ENCODE results near the gene PKN1. TPM values are rescaled to one million over a fixed set of nuclear protein-coding genes. Genes with fewer than 3 reads are reported as not detected.

Gene PKN1
- total and polyA plus RNA-seq, 10 of the 15 experiments (the other 5 are each of a cell fraction or from before 2014, with no cell fraction given) = 1.0 to 189 (median 52.7) TPM

DNA sequence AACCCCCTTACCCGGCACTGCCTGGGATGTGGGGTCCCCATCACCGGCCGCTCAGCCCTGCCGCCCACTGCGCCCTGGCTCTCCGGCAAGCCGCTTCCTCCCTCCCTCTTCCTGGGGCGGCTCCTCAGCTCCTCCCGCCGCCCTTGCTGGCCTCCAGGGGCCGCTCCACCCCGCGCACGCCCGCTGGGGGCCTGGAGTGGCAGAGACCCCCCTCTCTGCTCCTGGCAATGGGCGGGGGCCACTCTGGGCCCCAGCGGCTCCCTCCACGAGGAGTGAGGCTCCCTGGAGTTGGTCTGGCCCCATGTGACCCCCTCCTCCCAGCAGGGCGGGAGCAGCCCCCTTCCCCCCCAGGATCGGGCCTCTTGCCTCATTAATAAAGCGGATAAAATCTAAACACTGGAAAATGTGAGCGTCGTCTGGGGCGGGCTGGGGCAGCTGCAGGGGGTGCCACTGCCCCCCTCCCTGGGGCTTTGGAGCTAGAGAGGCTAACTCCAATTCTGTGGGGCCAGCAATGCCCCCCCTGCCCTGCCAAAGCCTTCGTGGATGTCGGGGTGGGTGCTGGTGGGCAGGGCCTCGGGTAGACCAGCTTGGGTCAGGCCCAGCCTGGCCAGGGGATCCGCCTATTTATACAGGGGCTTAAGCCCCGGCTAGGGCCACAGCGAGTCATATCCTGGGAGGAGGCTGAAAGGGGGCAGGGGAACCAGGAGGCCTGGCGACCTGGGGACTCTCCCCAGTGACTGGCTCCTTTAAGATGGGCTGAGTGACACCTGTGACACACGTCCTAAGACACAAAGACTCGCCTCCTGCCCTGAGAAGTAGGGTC is 42.4 kb downstream of the PKN1 start, which contains the start of gene PTGER1:
Gene PTGER1 (minus strand): TSS at position 104 of the 823 bp plus-strand sequence. CDS start 1,034 bp downstream, outside the sequence.
- peak; percentile 5; the same call in 1 of the 3 replicates for ATAC-seq
- ChIA-PET SMC1A (ENCODE audit: uncharacterized antibody, unreplicated experiment) (no interaction called here), RAD21 (ENCODE audit: unreplicated experiment) (no interaction called here), CTCF (interaction anchor here (0.9 to 1.0 kb wide), 2 partner anchors 12 to 114 kb away, joined by 3 to 4 read pairs; no protein-coding TSS in a partner anchor), POLR2A (no interaction called here)
- Histone ChIP-seq H3K79me2 (ENCODE audit: control insufficient read depth, insufficient read depth, low read length) (no peaks in the 10 kb centered on the region), H3K4me1 (ENCODE audit: control insufficient read depth, insufficient read depth, low read length) (no peaks in the 10 kb centered on the region; the same call in 1 of the 2 replicates), H3K9ac (ENCODE audit: control insufficient read depth, insufficient read depth, low read length) (no peak within 1 kb of the TSS), H3K4me2 (ENCODE audit: control insufficient read depth, insufficient read depth) (no peak within 1 kb of the TSS), H3K4me3 (no peak within 1 kb of the TSS), H3K27me3 (replicated peaks in 1 of 2; ENCODE audit: control insufficient read depth in 2 of 2, insufficient read depth in 2 of 2, low read length in 1 of 2) (peaks cover 5 to 6% of the 10 kb centered on the region in 2 experiments; a peak in 3 of 4 replicates), H3K36me3 (ENCODE audit: control insufficient read depth in 2 of 2, insufficient read depth in 2 of 2, low read length in 1 of 2) (peaks cover 0 to under 1% of the 10 kb centered on the region in 2 experiments; a peak in 2 of 4 replicates), H4K20me1 (ENCODE audit: control insufficient read depth, insufficient read depth) (no peaks in the 10 kb centered on the region; the same call in 1 of the 2 replicates), H2AFZ (ENCODE audit: control insufficient read depth, low read depth, low read length) (no peak within 1 kb of the TSS), H3K9me3 (replicated peaks; ENCODE audit: control insufficient read depth, insufficient read depth, low read length) (no peaks in the 10 kb centered on the region), H3K27ac (ENCODE audit: control insufficient read depth, insufficient read depth) (no peak within 1 kb of the TSS)
- DNase-seq (ENCODE audit: low read depth, low spot score) = no peak
- intact Hi-C loops (cut with micrococcal nuclease; ENCODE audit: unreplicated experiment) (loop anchor here (10.0 kb wide), 1 partner anchor 121 kb away; no protein-coding TSS in a partner anchor), in situ Hi-C loops (cut with MboI) (no loop called here)
- 9% methylated on average over 33 of the region's 33 CpGs for WGBS (ENCODE audit: insufficient coverage, insufficient replicate concordance, low lambda C conversion rate, missing lambda C conversion rate)
- no peak for FAIRE-seq
- peak; percentile 47; the same call in 1 of the 2 replicates for TF ChIP-seq PKNOX1 (IDR thresholded peaks at IDR 0.05)
- TF ChIP-seq MEF2B (IDR thresholded peaks at IDR 0.05; ENCODE audit: partially characterized antibody, poor library complexity, severe bottlenecking) = no peak
- no TSS peak for BruUV-seq (replicated peaks)

DNA sequence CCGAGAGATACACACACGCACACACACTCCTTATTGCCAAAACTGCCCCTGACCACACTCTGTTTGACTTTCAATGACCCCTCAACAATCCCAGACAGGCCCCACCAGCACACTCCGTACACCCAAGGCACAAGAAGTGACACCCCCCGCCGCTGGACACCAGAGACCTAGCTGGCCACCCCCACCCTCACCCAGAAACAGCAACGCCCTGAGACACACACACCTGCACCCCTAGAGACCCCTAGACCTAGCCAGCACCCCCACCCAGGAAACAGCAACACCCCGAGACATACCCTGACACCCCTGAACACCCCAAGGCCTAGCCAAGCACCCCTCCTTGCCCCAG is 43.2 kb downstream of the PKN1 start:
- no peak for ATAC-seq
- DNase-seq (ENCODE audit: low read depth, low spot score) = no peak
- BruUV-seq (replicated peaks) = no TSS peak
- SMC1A ChIA-PET (ENCODE audit: uncharacterized antibody, unreplicated experiment) = no interaction called here
- no peaks in the 10 kb centered on the region for H3K9me3 ChIP-seq (replicated peaks; ENCODE audit: control insufficient read depth, insufficient read depth, low read length)
- no peak for FAIRE-seq
- in situ Hi-C loops (cut with MboI) (no loop called here), intact Hi-C loops (cut with micrococcal nuclease; ENCODE audit: unreplicated experiment) (loop anchor here (10.0 kb wide), 1 partner anchor 121 kb away; no protein-coding TSS in a partner anchor)
- TF ChIP-seq PKNOX1 (IDR thresholded peaks at IDR 0.05) (no peak), EGR1 (IDR thresholded peaks at IDR 0.05; ENCODE audit: borderline replicate concordance in 1 of 2, low read depth in 2 of 2, low read length in 2 of 2) (no peak), MYB (IDR thresholded peaks at IDR 0.05; ENCODE audit: borderline replicate concordance, low read depth, low read length) (no peak), ZNF274 (IDR thresholded peaks at IDR 0.05; ENCODE audit: insufficient read depth, insufficient read length) (no peak), ETV6 (conservative IDR thresholded peaks at IDR 0.05 in 1 of 2, IDR thresholded peaks at IDR 0.05 in 1 of 2; ENCODE audit: borderline replicate concordance in 1 of 2, low read depth in 1 of 2) (no peak), BCL11A (IDR thresholded peaks at IDR 0.05; ENCODE audit: low read depth, low read length) (no peak), RFX5 (IDR thresholded peaks at IDR 0.05; ENCODE audit: low read depth, low read length) (no peak), POLR2A (IDR thresholded peaks at IDR 0.05; ENCODE audit: low read depth, low read length) (no peak), ZNF207 (IDR thresholded peaks at IDR 0.05; ENCODE audit: borderline replicate concordance) (no peak), RAD51 (IDR thresholded peaks at IDR 0.05) (no peak), JUNB (IDR thresholded peaks at IDR 0.05) (no peak)
- POLR2A ChIA-PET = no interaction called here
- peaks cover 5 to 6% of the 10 kb centered on the region in 2 experiments; a peak in 3 of 4 replicates for H3K27me3 ChIP-seq (replicated peaks in 1 of 2; ENCODE audit: control insufficient read depth in 2 of 2, insufficient read depth in 2 of 2, low read length in 1 of 2)
- RAD21 ChIA-PET (ENCODE audit: unreplicated experiment) = no interaction called here
- 52% methylated on average over 7 of the region's 7 CpGs for WGBS (ENCODE audit: insufficient coverage, insufficient replicate concordance, low lambda C conversion rate, missing lambda C conversion rate)
- H3K27ac ChIP-seq (ENCODE audit: control insufficient read depth, insufficient read depth) = no peak overlapping the region
- H3K4me3 ChIP-seq = no peak overlapping the region
- H4K20me1 ChIP-seq (ENCODE audit: control insufficient read depth, insufficient read depth) = no peaks in the 10 kb centered on the region; the same call in 1 of the 2 replicates
- no peak overlapping the region for H3K9ac ChIP-seq (ENCODE audit: control insufficient read depth, insufficient read depth, low read length)
- no peaks in the 10 kb centered on the region for H3K79me2 ChIP-seq (ENCODE audit: control insufficient read depth, insufficient read depth, low read length)
- H2AFZ ChIP-seq (ENCODE audit: control insufficient read depth, low read depth, low read length) = no peak overlapping the region
- no peaks in the 10 kb centered on the region; the same call in 1 of the 2 replicates for H3K4me1 ChIP-seq (ENCODE audit: control insufficient read depth, insufficient read depth, low read length)
- no peaks in the 10 kb centered on the region; a peak in 2 of 4 replicates for H3K36me3 ChIP-seq (ENCODE audit: control insufficient read depth in 2 of 2, insufficient read depth in 2 of 2, low read length in 1 of 2)
- CTCF ChIA-PET = interaction anchor here (1.0 kb wide), 1 partner anchor 114 kb away, joined by 4 read pairs; no protein-coding TSS in a partner anchor
- H3K4me2 ChIP-seq (ENCODE audit: control insufficient read depth, insufficient read depth) = no peak overlapping the region

Data from GM12878 (cell line).